ENCODE results near the gene IDH1.
"Not testable (repeated sequence)": the region's sequence is repeated elsewhere in the genome, so short reads cannot be mapped to it uniquely, and the experiment has no call there.

IDH1 gene

DNA sequence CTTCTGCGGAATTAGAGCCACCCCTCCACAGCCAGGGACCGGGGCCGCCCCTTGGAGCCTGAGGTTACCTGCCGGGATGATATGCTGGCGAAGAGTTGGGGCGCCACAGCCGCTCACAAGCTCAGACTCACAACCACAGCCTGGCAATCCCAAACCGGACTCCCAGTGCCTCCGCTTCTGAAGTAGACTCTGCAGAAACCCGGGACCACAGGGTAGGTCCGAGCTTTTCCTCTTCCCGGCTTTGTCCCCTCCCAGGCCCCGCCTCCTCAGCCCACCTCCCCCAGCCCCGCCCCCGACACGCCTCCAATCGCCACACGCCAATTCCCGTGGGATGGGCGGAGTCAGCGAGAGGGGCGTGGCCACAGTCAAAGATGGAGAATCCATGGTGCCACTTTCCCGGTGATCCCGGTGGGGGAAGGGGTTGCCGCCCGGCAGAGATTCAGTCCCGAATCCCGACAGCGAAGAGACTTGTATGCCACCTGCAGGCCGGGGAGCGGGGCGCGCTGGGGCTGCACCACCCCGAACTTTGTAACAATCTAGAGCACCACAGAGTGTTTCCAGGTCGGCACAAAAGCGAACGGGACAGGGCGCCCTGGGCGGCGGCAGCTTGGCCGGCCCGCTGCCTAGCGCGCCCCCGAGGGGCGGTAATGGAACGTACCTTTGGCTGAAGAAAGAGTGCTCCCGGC is at the start of gene IDH1:
TSS of gene IDH1 (minus strand) at position 201 of the 686 bp plus-strand sequence. CDS start 3,520 bp downstream, outside the sequence.
- in situ Hi-C loops (cut with MboI; ENCODE audit: low sequenced_read_pairs), result no loop called here

GRCh38 chr2:208304157-208304556 is 49.3 kb upstream of the IDH1 start:
- in situ Hi-C loops (cut with MboI; ENCODE audit: low sequenced_read_pairs), result no loop called here

GRCh38 chr2:208300847-208301618 is 46.2 kb upstream of the IDH1 start:
- in situ Hi-C loops (cut with MboI; ENCODE audit: low sequenced_read_pairs), result no loop called here

GRCh38 chr2:208297961-208298360 is 43.1 kb upstream of the IDH1 start:
- in situ Hi-C loops (cut with MboI; ENCODE audit: low sequenced_read_pairs), result no loop called here

DNA sequence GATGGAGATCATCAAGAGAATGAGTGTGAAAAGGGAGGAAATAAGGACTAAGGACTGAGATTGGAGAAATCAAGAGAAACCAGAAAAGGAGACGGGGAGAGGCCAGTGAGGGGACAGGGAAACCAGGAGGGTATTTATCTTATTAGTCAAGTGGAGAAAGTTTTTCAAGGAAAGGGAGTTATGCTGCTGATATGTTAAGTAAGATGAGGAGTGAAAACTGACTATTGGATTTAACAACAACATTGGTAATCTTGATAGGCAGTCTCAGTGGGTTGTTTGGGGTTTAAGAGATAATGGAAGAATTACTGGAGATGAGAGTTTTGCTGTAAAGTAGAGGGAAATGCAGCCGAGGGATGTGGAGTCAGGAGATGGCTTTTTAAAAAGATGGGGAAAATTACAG is 41.7 kb upstream of the IDH1 start:
- in situ Hi-C loops (cut with MboI; ENCODE audit: low sequenced_read_pairs), result no loop called here

GRCh38 chr2:208295834-208296233 is 41.0 kb upstream of the IDH1 start:
- in situ Hi-C loops (cut with MboI; ENCODE audit: low sequenced_read_pairs), result no loop called here

GRCh38 chr2:208294482-208295024 is 39.7 kb upstream of the IDH1 start:
- in situ Hi-C loops (cut with MboI; ENCODE audit: low sequenced_read_pairs), result no loop called here

- in situ Hi-C loops (cut with MboI; ENCODE audit: low sequenced_read_pairs), result no loop called here
Observed at GRCh38 chr2:208285853-208286252, 31.0 kb upstream of the IDH1 start.

GRCh38 chr2:208280933-208281332 is 26.1 kb upstream of the IDH1 start:
- in situ Hi-C loops (cut with MboI; ENCODE audit: low sequenced_read_pairs), result no loop called here

GRCh38 chr2:208280234-208280633 is 25.4 kb upstream of the IDH1 start:
- in situ Hi-C loops (cut with MboI; ENCODE audit: low sequenced_read_pairs), result no loop called here

DNA sequence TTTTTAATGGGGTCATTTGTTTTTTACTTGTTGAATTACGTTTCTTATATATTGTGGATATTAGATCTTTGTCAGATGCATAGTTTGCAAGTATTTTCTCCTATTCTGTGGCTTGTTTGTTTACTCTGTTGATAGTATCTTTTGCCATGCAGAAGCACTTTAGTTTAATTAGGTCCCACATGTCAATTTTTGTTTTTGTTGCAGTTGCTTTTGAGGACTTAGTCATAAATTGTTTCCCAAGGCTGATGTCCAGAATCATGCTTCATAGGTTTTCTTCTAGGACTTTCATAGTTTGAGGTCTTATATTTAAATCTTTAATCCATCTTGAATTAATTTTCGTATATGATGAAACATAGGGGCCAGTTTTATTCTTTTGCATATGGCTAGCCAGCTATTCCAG is 24.4 kb upstream of the IDH1 start:
- in situ Hi-C loops (cut with MboI; ENCODE audit: low sequenced_read_pairs), result no loop called here

DNA sequence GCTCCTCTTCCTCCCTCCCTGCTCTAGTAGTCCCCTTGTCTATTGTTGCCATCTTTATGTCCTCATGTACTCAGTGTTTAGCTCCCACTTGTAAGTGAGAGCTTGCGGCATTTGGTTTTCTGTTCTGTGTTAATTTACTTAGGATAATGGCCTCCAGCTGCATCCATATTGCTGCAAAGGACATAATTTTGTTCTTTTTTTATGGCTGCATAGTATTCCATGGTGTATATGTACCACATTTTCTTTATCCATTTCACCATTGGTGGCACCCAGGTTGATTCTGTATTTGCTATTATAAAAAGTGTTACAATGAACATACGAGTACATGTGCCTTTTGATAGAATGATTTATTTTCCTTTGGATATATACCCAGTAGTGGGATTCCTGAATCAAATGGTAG is 23.7 kb upstream of the IDH1 start:
- in situ Hi-C loops (cut with MboI; ENCODE audit: low sequenced_read_pairs), result no loop called here

- in situ Hi-C loops (cut with MboI; ENCODE audit: low sequenced_read_pairs), result no loop called here
Observed at GRCh38 chr2:208274748-208275147, 19.9 kb upstream of the IDH1 start.

GRCh38 chr2:208269091-208269490 is 14.2 kb upstream of the IDH1 start:
- in situ Hi-C loops (cut with MboI; ENCODE audit: low sequenced_read_pairs), result no loop called here

GRCh38 chr2:208268156-208268952 is 13.5 kb upstream of the IDH1 start:
- in situ Hi-C loops (cut with MboI; ENCODE audit: low sequenced_read_pairs), result no loop called here

DNA sequence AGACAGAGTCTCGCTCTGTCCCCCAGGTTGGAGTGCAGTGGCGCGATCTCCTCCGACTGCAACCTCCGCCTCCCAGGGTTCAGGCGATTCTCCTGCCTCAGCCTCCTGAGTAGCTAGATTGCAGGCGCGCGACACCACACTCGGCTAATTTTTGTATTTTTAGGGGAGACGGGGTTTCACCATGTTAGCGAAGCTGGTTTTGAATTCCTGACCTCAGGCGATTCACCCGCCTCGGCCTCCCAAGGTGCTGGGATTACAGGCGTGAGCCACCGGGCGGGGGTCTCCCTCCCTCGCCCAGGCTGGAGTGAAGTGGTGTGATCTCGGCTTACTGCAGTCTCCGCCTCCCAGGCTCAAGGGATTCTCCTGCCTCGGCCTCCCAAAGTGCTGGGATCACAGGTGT is 12.7 kb upstream of the IDH1 start:
- in situ Hi-C loops (cut with MboI; ENCODE audit: low sequenced_read_pairs), result not testable (repeated sequence)

DNA sequence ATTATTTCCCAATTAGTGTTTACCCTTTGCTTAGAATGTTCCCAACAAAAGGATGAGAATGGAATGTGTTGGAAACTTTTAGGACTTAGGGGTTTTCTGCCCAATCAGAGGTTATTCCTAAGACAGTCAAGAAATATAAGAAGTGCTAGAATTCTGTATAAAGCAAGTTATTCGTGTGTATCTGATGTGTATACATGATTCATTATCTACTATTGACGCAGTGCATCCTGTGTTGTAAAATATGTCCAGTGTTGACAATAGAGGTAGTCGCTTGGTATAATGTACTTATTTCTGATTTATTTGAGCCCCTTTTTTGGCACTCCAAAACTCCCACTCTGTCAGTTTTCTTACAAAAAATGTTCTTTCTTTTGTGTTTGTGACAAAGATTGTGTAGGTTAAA is 12.1 kb upstream of the IDH1 start:
- in situ Hi-C loops (cut with MboI; ENCODE audit: low sequenced_read_pairs), result no loop called here

DNA sequence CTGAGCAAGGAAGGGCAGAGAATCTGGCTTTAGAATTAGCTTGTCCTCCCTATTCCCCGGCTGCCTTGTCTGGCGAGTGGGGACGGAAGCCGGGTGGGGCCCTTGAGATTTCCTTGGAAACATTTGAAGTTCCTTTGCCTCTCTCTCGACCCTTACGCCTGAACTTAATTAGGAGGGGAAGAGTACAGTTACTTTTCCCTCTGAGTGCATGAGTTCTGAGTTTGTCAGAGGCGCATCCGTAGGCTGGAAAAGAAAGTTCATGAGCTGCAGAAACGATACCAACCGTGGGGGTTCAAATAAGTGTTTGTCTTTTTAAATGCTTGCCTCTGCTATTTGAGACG is 11.7 kb upstream of the IDH1 start:
- in situ Hi-C loops (cut with MboI; ENCODE audit: low sequenced_read_pairs), result no loop called here

GRCh38 chr2:208265801-208266552 is 11.1 kb upstream of the IDH1 start, which contains the start of gene PIKFYVE:
Gene PIKFYVE, plus strand, starts transcription at chr2:208266255. Its CDS starts 5,265 bp downstream, at chr2:208271520.
- in situ Hi-C loops (cut with MboI; ENCODE audit: low sequenced_read_pairs), result no loop called here

- in situ Hi-C loops (cut with MboI; ENCODE audit: low sequenced_read_pairs), result no loop called here
Observed at GRCh38 chr2:208265371-208265800, 10.5 kb upstream of the IDH1 start.
